GM12872 (cell line): ENCODE data around the gene MRPL44.

ENCODE experiments used
- TF ChIP-seq, protein P1 (sequence below): IDR thresholded peaks from 3 replicates; pipeline ENCODE4 v1.5.1; 2011; ENCODE audit warnings: low read depth, mild to moderate bottlenecking, low read length, moderate library complexity; ENCODE audit not compliant: insufficient read depth

MRPL44 gene

DNA sequence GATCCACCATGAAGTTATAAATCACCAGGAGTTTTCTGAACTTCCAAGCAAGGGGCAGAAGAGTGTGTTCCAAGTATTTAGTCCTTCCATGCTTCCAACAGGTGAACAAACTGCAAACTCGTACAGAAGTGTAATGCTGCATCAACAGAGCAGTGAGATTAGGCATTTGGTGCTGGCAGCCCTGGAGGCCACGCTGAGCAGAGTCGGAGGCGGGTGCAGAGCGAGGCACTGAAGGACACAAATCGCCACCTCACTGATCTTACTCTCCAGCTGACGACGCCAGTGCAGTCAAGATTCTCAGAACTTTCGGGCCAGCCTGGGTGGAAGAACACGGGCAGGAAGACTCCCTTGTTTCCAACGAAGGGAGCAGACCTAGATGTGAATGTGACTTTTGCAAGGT lies 42.6 kb downstream of the MRPL44 start:
- TF ChIP-seq, protein P1, sequence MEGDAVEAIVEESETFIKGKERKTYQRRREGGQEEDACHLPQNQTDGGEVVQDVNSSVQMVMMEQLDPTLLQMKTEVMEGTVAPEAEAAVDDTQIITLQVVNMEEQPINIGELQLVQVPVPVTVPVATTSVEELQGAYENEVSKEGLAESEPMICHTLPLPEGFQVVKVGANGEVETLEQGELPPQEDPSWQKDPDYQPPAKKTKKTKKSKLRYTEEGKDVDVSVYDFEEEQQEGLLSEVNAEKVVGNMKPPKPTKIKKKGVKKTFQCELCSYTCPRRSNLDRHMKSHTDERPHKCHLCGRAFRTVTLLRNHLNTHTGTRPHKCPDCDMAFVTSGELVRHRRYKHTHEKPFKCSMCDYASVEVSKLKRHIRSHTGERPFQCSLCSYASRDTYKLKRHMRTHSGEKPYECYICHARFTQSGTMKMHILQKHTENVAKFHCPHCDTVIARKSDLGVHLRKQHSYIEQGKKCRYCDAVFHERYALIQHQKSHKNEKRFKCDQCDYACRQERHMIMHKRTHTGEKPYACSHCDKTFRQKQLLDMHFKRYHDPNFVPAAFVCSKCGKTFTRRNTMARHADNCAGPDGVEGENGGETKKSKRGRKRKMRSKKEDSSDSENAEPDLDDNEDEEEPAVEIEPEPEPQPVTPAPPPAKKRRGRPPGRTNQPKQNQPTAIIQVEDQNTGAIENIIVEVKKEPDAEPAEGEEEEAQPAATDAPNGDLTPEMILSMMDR, result no peak

DNA sequence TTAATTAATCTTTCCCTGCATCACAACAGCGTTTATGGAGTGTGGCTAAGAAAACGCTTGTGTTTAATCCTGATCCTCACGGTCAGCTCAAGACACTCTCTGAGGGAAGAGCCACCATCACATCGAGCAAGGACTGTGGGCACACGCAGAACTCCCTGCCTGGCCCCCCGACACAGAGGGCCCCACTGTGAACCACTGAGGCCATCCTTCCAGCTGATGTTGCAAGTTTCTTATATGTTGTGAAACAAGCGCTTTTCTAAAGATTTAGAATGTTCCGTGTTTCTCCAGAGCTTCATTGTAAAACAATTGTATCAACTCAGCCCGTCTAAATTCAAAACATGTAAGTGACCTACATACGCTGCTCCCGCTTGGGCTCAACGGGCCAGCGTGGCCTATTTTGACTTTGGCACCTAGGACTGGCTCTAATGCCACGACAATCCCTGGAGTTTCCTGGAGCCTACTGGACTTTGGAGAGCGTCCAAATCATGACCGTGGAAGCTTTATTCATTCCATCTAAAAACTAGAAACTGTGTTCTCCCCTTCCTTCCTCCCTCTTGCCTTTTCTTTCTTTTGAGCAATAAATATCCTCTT lies 46.9 kb downstream of the MRPL44 start:
- TF ChIP-seq, protein P1, result no peak

DNA sequence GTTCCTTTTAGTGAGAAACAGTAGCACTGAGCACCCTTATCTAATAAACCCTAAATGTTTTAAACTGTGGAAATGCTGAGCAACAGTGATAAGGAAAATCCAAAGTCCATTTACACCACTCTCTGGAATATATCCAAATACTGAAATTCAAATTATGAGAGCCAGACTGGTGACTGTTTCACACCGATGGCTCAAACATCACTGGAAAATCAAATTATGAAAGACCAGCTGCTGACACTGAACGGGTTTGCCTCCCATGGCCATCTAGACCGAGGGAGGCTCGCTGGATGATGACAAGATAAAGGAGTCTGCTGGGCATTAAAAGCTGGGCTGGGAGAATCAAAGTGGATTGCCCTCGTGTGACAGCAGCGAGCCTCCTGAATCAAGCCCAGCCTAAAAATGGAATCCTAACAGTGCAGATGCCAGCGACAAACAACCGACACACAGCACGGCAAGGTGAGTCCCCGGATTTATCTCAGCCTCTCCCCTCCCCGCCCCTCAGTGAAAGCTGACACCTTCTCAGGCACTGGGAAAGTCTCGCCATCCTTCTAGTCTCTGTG lies 51.5 kb downstream of the MRPL44 start:
- TF ChIP-seq, protein P1, result no peak

DNA sequence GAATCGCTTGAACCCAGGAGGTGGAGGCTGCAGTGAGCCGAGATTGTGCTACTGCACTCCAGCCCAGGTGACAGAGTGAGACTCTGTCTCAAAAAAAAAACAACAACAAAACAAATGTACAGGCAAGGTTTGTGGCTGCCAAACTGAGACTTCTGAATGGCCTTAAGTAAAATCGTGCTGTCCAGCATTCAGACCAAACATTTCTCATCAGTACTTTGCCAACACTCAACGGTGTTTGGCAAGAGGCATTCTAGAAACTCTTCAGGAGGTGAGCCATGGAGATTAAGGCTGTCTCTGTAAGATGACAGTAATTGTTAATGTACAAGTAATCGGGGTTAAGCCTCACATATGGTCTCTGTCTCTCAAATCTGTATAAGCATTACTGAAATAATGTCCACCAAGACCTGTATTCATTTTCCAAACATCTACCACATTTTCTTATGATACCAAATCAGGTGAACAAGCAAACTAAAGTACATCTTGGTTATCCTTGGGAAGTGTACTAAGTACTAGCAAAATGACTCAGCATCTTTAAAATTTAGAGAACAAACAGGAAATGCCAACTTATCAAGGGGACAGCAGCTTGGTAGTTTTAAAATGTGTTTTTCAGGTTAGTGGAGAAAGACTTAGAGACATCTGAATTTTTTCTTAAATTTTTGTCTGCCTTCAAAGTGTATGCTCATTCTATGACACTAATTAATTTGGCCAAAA lies 52.5 kb downstream of the MRPL44 start:
- TF ChIP-seq, protein P1, result no peak

DNA sequence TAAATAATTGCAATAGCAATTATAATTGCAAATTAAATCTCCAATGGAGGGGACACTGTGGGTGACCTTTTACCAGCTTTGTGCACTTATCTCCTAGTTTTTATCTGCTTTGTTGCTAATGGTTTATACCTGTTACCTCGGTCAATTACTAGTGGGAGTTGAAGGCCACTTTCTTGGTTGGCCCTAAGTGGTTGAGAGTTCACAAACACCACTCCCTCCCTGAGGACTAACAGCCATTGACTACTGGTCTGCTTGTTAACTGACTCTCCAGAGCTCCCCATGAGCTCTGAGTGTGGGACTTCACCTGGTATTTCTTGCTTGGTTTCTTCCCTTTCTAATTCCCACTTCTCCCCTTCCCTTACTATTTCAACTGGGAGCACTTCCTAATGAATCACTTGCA lies 54.6 kb downstream of the MRPL44 start:
- TF ChIP-seq, protein P1, result no peak

DNA sequence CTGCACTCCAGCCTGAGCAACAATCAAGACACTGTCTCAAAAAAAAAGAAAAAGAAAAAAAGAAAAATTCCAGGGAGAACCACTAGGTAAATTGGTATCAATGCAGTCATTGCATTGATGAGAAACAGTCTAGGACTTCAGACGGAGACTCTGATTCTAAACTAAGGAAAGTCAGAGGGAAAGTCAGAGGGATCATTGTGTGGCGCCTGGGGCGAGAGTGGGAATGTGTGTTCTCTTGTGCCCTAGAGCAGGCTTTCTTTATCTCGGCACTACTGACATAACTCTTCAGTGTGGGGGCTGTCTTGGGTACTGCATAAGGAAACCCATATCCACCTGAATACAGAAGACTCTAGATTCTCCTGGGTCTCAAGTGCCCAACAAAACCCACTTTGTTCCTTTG lies 57.1 kb downstream of the MRPL44 start:
- TF ChIP-seq, protein P1, result no peak

DNA sequence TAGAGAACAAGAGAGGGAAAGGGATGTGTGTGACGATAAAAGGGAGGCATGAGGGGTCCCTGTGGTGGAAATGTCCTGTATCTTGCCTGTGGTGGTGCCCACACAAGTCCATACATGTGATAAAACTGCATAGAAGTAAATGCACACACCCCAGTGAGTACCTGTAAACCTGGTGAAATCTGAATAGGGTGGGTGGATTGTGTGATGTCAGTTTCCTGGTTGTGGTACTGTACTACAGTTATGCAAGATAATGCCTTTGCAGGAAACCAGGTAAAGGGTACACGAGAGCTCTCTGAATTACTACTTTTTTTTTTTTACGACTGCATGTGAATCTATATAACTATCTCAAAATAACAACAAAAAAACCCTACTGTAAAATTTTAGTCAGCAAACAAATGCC lies 59.7 kb downstream of the MRPL44 start:
- TF ChIP-seq, protein P1, result no peak
